Measurements from ENCODE around the gene GLUL. TPM values are rescaled to one million over a fixed set of nuclear protein-coding genes. Genes with fewer than 3 reads are reported as not detected.

Gene GLUL
- polyA plus RNA-seq, 3 donors: 506 to 1,423 (median 523) TPM

DNA sequence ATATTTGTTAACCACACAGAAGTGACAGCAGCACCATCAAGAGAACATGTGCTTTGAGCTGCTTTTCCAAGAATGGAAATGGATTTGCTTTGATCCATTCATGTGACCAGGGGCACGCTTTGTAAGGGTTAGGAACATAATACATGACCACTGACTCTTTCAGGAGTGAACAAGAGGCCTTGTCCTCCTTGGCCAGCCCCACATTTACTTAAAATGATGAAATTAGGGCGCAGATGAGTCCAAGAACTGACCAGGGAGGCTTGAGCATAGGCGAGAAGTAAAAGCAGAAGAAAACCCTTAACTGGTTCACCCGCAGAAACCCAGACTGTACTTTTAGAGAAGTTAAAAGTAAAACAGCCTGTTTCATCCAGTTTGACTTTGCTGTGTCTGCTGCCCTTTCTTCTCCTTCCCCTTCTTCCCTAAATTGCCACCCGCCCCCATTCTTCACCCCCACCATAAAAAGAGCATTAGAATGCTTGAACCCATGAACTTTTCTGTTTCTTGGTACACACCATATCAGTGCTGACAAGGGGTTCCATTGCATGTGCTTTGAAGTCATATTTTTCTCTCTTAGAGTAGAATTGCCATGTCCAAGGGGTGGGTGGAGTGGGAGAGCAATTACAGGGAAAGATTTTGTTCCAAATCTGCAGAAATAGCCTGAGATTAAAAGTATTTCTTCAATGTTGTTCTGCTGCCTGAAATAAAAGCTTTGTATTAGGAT is 2.6 kb upstream of the GLUL start:
- peaks cover 0 to 3% (median 0%) of the 10 kb centered on the region in 3 donors for H3K27me3 Mint-ChIP-seq (ENCODE audit: low read depth in 3 of 3)
- peaks cover 22% of the 10 kb centered on the region for H4K20me1 ChIP-seq (ENCODE audit: insufficient read depth, low read length)
- H3K79me2 ChIP-seq (ENCODE audit: insufficient read depth, low read length): peaks cover 29% of the 10 kb centered on the region
- H3K9ac ChIP-seq (ENCODE audit: insufficient read depth, low read length, poor library complexity, severe bottlenecking): no peak overlapping the region
- peak overlapping the region; percentile 32 to 75 for H3K4me3 Mint-ChIP-seq
- H3K27ac Mint-ChIP-seq: peak overlapping the region; percentile 68 to 94 (median 92)
- H3K36me3 ChIP-seq (replicated peaks in 1 of 2; ENCODE audit: control insufficient read depth in 1 of 2, insufficient read depth in 2 of 2, low read length in 2 of 2): no peaks in the 10 kb centered on the region
- TF ChIP-seq, protein P1, sequence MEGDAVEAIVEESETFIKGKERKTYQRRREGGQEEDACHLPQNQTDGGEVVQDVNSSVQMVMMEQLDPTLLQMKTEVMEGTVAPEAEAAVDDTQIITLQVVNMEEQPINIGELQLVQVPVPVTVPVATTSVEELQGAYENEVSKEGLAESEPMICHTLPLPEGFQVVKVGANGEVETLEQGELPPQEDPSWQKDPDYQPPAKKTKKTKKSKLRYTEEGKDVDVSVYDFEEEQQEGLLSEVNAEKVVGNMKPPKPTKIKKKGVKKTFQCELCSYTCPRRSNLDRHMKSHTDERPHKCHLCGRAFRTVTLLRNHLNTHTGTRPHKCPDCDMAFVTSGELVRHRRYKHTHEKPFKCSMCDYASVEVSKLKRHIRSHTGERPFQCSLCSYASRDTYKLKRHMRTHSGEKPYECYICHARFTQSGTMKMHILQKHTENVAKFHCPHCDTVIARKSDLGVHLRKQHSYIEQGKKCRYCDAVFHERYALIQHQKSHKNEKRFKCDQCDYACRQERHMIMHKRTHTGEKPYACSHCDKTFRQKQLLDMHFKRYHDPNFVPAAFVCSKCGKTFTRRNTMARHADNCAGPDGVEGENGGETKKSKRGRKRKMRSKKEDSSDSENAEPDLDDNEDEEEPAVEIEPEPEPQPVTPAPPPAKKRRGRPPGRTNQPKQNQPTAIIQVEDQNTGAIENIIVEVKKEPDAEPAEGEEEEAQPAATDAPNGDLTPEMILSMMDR (IDR thresholded peaks at IDR 0.05): no peak
- H3K9me3 ChIP-seq (replicated peaks in 1 of 2; ENCODE audit: control insufficient read depth in 1 of 2, insufficient read depth in 1 of 2, low read length in 2 of 2): no peaks in the 10 kb centered on the region
- peak overlapping the region; percentile 48 to 72 for H3K27ac ChIP-seq (ENCODE audit: low read depth in 1 of 2, low read length in 2 of 2)
- peaks cover 44 to 54% of the 10 kb centered on the region in 2 donors for H3K4me1 ChIP-seq (ENCODE audit: control insufficient read depth in 1 of 2, insufficient read depth in 2 of 2, low read length in 2 of 2)
- peak overlapping the region; percentile 89 for H3K4me2 ChIP-seq (replicated peaks; ENCODE audit: extremely low read depth, low read length, poor library complexity, severe bottlenecking)
- no peak overlapping the region for H2AFZ ChIP-seq (ENCODE audit: insufficient read depth, low read depth, low read length, poor library complexity, severe bottlenecking)
- H3K36me3 Mint-ChIP-seq: peaks cover 10 to 14% of the 10 kb centered on the region in 2 donors
- H3K27me3 ChIP-seq (ENCODE audit: control insufficient read depth in 2 of 2, insufficient read depth in 2 of 2, low read length in 2 of 2): no peaks in the 10 kb centered on the region
- intact Hi-C loops (cut with micrococcal nuclease): loop anchor here (5.0 to 10.0 kb wide), 3 partner anchors 132 to 391 kb away; partner anchors contain the start of genes NPL (in 1 of the 2) and RNASEL (in 1 of the 2)
- DNase-seq: peak; percentile 63 to 80 (median 68)
- H3K9me3 Mint-ChIP-seq: peaks cover 0 to 5% (median 0%) of the 10 kb centered on the region in 7 donors
- H3K4me3 ChIP-seq (replicated peaks in 1 of 3; ENCODE audit: low read depth in 2 of 3, low read length in 3 of 3): peak overlapping the region in 1 of 3 experiments; percentile 97
- peaks cover 62% of the 10 kb centered on the region for H3K4me1 Mint-ChIP-seq
- WGBS (ENCODE audit: insufficient coverage): 0% methylated on average over 2 of the region's 5 CpGs

DNA sequence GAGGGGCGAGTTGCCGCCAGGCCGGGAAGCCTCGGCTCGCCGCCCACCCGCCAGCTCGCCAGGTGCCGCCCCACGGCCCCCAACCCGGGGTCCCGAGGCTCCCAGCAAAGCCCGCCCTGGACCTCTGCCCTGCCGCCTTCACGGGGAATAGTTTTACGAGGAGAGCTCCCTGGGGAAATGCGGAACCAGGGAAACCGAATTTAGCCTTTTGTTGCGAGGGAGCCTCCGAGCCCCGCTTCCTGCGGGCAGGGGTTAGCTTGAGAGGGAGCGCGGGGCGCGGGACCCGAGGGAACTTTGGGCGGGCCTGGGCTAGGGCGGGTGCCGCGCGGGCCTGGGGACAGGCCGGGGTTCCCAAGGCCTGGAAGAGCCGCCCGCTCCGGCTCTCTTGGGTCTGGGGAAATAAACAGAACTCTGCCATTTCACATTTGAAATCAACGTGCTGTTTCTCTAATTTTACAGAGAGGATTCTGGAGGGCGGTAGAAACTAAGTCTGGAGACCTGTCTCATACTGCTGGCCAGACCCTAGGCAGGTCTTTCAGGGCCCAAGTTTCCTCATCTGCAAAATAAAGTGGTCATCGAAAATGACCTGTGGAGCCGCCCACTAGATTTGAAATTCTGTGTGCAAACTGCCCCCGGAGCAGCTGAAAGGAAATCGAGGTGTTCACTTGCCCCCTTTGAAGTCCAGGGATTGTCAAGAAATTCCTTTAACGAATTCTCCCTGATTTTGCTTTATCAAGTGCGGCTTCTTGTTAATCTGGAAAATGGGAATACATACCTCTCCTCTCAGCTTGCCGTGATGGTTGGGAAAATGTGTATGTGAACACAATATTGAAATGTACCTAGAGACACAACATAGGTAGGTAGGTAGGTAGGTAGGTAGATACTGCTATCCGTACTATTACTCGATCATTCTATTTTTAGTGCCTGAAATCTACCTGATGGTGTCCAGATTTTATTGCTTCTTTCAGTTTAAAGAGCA is 749 bp upstream of the GLUL start:
- Histone ChIP-seq H3K27ac (ENCODE audit: low read depth in 1 of 2, low read length in 2 of 2) (peak overlapping the region; percentile 77 to 79), H3K27me3 (ENCODE audit: control insufficient read depth in 2 of 2, insufficient read depth in 2 of 2, low read length in 2 of 2) (no peaks in the 10 kb centered on the region), H3K79me2 (ENCODE audit: insufficient read depth, low read length) (peaks cover 48% of the 10 kb centered on the region), H4K20me1 (ENCODE audit: insufficient read depth, low read length) (peaks cover 41% of the 10 kb centered on the region), H2AFZ (ENCODE audit: insufficient read depth, low read depth, low read length, poor library complexity, severe bottlenecking) (peak overlapping the region; percentile 75), H3K9me3 (replicated peaks in 1 of 2; ENCODE audit: control insufficient read depth in 1 of 2, insufficient read depth in 1 of 2, low read length in 2 of 2) (no peaks in the 10 kb centered on the region), H3K4me1 (ENCODE audit: control insufficient read depth in 1 of 2, insufficient read depth in 2 of 2, low read length in 2 of 2) (peaks cover 53 to 65% of the 10 kb centered on the region in 2 donors), H3K36me3 (replicated peaks in 1 of 2; ENCODE audit: control insufficient read depth in 1 of 2, insufficient read depth in 2 of 2, low read length in 2 of 2) (peaks cover 15 to 17% of the 10 kb centered on the region in 2 donors), H3K9ac (ENCODE audit: insufficient read depth, low read length, poor library complexity, severe bottlenecking) (peak overlapping the region; percentile 81), H3K4me2 (replicated peaks; ENCODE audit: extremely low read depth, low read length, poor library complexity, severe bottlenecking) (peak overlapping the region; percentile 89), H3K4me3 (replicated peaks in 1 of 3; ENCODE audit: low read depth in 2 of 3, low read length in 3 of 3) (peak overlapping the region; percentile 75 to 97 (median 96))
- peak; percentile 27 to 59 (median 48) for DNase-seq
- TF ChIP-seq, protein P1 (IDR thresholded peaks at IDR 0.05): no peak
- intact Hi-C loops (cut with micrococcal nuclease): loop anchor here (5.0 to 10.0 kb wide), 3 partner anchors 130 to 392 kb away; partner anchors contain the start of genes NPL (in 1 of the 2) and RNASEL (in 1 of the 2)
- Mint-ChIP-seq H3K27me3 (ENCODE audit: low read depth in 3 of 3) (peaks cover 0 to 3% (median 0%) of the 10 kb centered on the region in 3 donors), H3K4me1 (peaks cover 72% of the 10 kb centered on the region), H3K36me3 (peaks cover 29 to 33% of the 10 kb centered on the region in 2 donors), H3K27ac (peak overlapping the region; percentile 81 to 94 (median 89)), H3K4me3 (peak overlapping the region; percentile 76 to 85), H3K9me3 (peaks cover 0 to 5% (median 0%) of the 10 kb centered on the region in 7 donors)
- whole genome bisulfite sequencing (ENCODE audit: insufficient coverage): 3% methylated on average over 32 of the region's 47 CpGs

Data from CD14-positive monocyte (primary cell).